ENCODE data around the gene ZNF792.
A peak's percentile ranks its signal among the peaks of the same experiment; 100 is the strongest.
"Not testable (repeated sequence)": the region's sequence is repeated elsewhere in the genome, so short reads cannot be mapped to it uniquely, and the experiment has no call there.

Gene ZNF792

GRCh38 chr19:34963573-34964406 lies at the start of gene ZNF792:
ZNF792 (minus strand) TSS chr19:34964229; CDS start chr19:34963662, 567 bp downstream.
- DNase-seq (ENCODE audit: low read depth) = no peak

GRCh38 chr19:35013041-35013819 lies 49.2 kb upstream of the ZNF792 start:
- no peak overlapping the region for H3K4me3 ChIP-seq (ENCODE audit: low read depth, low read length)
- DNase-seq (ENCODE audit: low read depth) = no peak

More at GRCh38 chr19:34963573-34964406, at the start of gene ZNF792:
- peak within 1 kb of the TSS; percentile 91 for H3K4me3 ChIP-seq (ENCODE audit: low read depth, low read length)

GRCh38 chr19:35011737-35012682 lies 48.0 kb upstream of the ZNF792 start:
- H3K4me3 ChIP-seq (ENCODE audit: low read depth, low read length) = no peak overlapping the region
- no peak for DNase-seq (ENCODE audit: low read depth)

GRCh38 chr19:35011091-35011689 lies 47.2 kb upstream of the ZNF792 start:
- no peak overlapping the region for H3K4me3 ChIP-seq (ENCODE audit: low read depth, low read length)
- DNase-seq (ENCODE audit: low read depth) = no peak

DNA sequence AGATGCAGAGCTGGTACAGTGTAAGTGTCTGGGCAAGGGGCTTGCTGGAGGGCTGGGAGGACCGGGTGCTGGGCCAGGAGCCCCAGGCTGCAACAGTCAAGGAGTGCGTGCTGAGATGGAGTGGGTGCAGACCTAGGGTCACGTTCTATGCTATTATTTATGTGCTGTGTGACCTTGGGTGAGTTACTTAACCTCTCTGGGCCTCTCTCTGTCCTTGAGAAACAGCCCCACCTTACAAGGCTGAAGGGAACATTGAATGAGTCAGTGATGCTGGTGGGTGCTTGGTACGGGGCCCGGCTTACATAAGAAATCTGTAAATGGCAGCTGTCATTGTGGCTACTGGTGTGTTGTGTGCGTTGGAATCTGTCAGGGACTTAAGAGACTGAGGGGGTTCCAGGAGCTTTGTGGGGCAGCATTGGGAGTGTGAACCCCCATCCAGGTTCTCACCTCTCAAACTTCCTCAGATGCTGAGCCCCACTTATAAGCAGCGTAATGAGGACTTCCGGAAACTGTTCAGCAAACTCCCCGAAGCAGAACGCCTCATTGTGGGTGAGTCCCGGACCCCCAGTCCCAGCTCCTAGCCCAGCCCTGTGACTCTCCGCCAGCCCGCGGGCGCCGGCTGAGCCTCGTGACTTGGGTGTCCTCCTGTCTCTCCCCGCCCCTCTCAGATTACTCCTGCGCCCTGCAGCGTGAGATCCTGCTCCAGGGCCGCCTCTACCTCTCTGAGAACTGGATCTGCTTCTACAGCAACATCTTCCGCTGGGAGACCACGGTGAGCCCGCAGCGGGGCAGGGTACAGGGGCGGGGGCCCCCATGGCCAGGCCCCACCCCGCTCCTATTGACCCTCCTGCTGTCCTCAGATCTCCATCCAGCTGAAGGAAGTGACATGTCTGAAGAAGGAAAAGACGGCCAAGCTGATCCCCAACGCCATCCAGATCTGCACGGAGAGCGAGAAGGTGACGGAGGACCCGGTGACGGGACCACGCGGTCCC lies 45.7 kb upstream of the ZNF792 start:
- DNase-seq (ENCODE audit: low read depth) = no peak
- H3K4me3 ChIP-seq (ENCODE audit: low read depth, low read length) = no peak overlapping the region

GRCh38 chr19:35008891-35009341 lies 44.9 kb upstream of the ZNF792 start:
- H3K4me3 ChIP-seq (ENCODE audit: low read depth, low read length) = no peak overlapping the region
- no peak for DNase-seq (ENCODE audit: low read depth)

- H3K4me3 ChIP-seq (ENCODE audit: low read depth, low read length); DNase-seq (ENCODE audit: low read depth): not testable (repeated sequence)
Measured at GRCh38 chr19:35007427-35007826, 43.4 kb upstream of the ZNF792 start.

- DNase-seq (ENCODE audit: low read depth) = no peak
- H3K4me3 ChIP-seq (ENCODE audit: low read depth, low read length) = no peak overlapping the region
Measured at GRCh38 chr19:35006999-35007365, 43.0 kb upstream of the ZNF792 start.

GRCh38 chr19:35006342-35006998 lies 42.4 kb upstream of the ZNF792 start:
- H3K4me3 ChIP-seq (ENCODE audit: low read depth, low read length) = no peak overlapping the region
- DNase-seq (ENCODE audit: low read depth) = no peak

GRCh38 chr19:35006007-35006341 lies 41.9 kb upstream of the ZNF792 start:
- DNase-seq (ENCODE audit: low read depth); H3K4me3 ChIP-seq (ENCODE audit: low read depth, low read length): not testable (repeated sequence)

DNA sequence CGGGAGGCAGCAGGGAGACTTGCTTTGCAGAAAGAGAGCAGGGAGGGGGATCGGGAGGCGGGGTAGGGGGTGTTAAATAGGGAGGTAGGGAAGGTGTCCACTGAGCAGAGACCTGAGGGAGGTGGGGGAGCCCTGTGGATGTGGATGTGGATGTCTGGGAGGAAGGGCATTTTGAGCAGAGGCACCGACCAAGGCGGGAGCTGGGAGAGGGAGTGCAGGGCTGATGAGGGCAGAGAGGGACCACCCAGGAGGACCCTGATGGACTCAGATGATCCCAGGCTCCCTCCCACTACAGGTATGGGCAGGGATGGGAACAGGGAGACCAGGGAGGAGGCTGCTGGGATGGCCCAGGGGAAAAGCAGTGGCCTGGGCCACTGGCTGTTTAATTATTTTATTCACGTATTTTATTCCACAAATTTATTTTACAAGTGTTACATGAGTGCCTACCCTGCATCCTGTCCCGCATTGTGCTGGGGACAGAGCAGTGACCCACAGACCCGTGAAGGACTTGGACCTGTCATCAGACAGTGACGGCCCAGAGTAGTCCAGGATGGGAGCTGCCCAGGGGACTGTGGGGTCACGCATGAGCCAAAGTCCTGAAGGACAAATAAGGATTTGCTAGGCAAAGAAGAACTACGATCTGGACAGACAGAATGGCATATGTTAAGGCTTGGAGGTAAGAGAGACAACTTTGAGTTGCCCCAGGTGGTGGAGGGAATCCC lies 41.4 kb upstream of the ZNF792 start:
- H3K4me3 ChIP-seq (ENCODE audit: low read depth, low read length) = no peak overlapping the region
- no peak for DNase-seq (ENCODE audit: low read depth)

GRCh38 chr19:35004517-35005255 lies 40.7 kb upstream of the ZNF792 start:
- DNase-seq (ENCODE audit: low read depth) = no peak
- no peak overlapping the region for H3K4me3 ChIP-seq (ENCODE audit: low read depth, low read length)

GRCh38 chr19:35002037-35002535 lies 38.1 kb upstream of the ZNF792 start:
- no peak for DNase-seq (ENCODE audit: low read depth)
- H3K4me3 ChIP-seq (ENCODE audit: low read depth, low read length) = no peak overlapping the region

GRCh38 chr19:35000647-35001501 lies 36.8 kb upstream of the ZNF792 start:
- H3K4me3 ChIP-seq (ENCODE audit: low read depth, low read length) = peak overlapping the region; percentile 81
- peak; percentile 8 for DNase-seq (ENCODE audit: low read depth)

- H3K4me3 ChIP-seq (ENCODE audit: low read depth, low read length) = peak overlapping the region; percentile 81
- no peak for DNase-seq (ENCODE audit: low read depth)
Measured at GRCh38 chr19:35000338-35000646, 36.3 kb upstream of the ZNF792 start.
